HG03103 (cell line): ENCODE measurements around the gene TNFRSF13B.
"Not testable (repeated sequence)": the region's sequence is repeated elsewhere in the genome, so short reads cannot be mapped to it uniquely, and the experiment has no call there.

ENCODE experiments used
- ATAC-seq: cut with Tn5 transposase; IDR thresholded peaks from one replicate; pipeline ENCODE4 v1.9.1; 2021; ENCODE audit warnings: low read depth; ENCODE audit not compliant: unreplicated experiment

The TNFRSF13B gene

DNA sequence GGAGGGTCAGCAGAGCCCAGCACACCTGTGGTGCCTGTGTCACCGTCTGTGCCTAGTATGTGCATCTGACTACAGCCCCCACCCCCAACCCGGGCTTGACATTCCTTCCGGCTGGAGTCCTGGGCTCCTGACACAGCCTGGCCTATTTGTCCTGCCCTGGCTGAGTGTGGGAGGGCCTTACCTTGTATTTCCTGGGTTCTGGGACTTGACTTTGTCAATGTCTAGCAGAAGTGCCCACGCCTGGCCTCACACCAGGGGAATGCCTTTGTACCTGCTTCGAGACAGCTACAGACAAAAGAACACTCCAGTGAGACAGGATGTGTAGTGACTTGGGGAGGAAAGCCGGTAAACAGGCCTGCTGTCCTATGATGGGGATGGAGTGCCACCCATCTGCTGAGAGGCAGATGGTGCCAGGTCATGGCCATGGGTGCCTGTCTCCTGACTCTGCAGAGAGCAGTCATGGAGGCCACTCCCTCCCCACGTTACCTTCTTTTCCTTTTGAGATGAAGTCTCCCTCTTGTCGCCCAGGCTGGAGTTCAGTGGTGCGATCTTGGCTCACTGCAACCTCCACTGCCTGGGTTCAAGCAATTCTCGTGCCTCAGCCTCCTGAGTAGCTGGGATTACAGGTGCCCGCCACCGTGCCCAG is 42.8 kb downstream of the TNFRSF13B start:
- no peak for ATAC-seq

DNA sequence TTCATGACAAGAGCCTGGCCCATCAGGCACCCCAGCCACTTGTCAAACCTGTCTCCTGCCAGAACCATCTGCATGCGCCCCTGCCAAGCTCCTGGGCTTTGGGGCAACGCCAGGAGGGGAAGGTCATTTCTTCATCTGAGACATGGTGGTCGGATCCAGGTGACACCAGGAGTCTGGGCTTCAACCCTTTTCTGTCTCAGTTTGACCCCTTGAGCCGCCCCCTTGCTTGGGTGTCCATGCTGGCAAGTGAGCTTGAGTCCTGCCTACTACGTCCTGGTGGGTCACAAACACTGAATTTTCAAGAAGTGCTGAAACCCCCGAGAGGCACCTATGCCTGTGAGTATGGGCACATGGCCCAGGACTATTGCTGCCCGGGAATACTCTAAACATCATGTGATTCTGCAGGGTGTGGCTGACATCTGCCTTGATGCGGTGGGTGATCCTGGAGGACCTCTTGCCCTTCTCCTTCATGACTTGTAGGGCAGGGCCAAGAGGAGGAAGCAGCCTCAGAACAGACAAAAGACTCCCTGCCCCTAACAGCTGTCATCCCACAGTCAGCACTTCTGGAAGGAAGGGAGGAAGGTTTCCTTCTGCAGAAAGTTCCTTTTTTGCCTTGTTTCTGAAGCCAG is 43.4 kb downstream of the TNFRSF13B start:
- ATAC-seq = no peak

DNA sequence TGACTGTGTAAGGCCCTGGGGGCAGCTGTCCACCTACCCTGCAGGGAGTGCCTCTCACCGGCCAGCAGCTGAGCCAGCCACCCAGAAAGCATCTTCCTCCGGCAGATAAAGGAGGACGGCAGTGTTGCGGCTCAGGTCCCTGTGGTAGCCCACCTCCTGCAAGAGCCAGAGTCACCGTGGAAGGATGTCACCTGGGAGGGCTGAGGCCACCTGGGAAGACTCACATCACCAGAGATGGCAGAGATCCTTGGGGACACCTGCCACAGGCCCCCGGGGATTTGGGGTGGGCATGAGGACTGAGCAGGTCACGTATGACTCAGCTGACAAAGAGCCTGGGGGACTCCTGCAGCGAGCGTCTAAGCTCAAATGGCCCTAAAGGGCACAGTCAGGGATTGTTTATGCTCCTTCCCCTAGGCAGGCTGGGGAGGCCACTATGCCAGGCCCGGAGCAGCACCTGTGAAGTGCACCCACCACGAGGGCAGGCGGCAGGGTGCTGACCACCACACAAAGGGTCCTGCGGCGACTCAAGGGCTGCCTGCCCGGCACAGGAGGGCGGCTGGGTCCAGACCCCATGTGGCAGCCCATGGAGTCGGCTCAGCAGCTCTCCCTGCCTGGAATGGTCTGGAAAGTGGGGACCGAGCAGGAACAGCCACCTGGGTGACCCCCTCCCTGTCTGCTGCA is 44.1 kb downstream of the TNFRSF13B start:
- no peak for ATAC-seq

DNA sequence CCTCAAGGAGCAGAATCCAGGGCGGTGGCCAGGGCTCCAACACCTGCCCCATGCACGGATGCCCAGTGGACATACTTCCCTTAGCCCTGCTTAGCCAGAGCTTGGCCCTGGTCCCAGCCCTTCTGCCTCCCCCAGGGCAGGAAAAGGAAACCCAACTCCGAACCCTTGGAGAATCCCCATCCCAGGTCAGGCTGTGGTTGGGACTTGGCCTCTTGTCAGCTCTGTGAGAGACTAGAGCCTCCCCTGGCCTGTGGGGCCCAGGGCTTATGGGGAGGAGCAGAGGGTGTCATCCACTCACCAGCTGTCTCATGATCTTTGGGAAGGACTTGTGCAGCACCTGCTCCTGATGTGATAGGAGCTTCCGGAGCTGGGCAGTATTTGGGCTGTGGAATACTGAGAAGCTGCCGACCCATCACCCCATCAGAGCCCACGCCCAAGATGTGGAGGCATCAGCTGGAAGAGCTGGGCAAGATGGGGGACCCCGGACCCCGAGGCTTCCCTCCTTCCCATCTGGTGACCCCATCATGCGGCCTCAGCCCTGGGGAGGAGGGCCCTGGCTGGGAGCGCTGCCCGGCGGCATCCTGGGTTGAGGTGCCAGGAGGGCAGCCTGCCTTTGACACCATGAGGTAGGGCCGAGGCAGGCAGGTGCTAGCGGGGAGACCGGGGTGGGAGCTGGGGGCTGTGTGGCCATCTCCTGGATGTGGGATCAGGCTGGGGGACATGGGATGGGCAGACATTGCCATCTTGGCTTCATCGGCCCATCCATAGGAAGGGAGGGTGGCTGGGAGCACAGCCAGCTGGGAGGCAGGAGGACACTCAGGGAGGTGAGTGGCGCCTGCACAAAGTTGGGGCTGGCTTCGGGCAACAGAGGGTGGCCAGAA is 45.1 kb downstream of the TNFRSF13B start:
- ATAC-seq = no peak

DNA sequence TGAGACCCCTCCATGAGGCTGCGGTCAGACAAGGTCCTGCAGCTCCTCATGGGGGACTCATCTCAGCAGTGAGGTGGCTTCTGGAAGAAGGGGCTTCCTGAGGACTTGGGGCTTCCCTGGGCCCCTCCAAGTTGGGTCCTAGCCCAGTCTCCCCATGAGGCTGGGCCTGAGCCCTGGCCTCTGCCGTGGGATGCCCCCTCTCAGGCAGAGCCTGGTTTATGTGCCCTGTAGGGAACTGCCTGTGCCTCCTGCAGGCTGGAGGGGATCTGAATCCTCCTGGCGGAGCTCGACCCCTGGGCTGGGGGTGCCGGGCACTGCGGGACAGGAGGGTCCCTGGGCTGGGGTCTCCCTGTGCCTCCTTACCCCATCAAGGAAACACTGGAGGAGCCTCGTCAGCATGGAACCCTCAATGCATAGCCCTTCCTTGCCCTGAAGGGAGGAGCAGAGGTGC is 45.8 kb downstream of the TNFRSF13B start:
- ATAC-seq = no peak

DNA sequence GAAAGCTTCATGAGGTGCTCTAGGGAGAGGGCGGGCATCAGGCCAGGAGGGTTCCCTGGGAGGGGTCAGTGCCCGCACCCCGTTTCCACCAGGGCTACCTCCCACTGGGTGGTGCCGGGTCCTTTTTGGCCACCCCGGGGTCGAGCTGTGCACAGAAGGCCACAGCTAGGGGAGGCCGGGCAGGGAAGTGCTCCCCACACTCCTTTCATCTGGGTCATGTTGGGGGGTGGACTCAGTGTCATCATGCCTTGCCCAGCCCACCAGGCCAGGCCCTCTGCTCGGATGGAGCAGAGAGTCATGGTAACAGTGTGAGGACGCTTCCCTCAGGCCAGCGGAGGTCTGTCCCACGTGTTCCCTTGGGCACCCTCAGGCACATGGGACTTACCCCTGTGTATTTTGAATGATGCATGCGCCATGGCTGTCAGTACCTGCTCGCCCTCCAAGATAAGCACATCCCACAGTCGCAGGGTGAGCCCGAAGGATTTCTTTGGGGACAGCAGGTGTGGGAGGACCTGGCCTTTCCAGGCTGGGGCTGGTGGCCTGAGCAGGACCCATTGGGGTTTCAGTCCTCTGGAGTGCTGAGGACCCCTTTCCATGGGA is 46.4 kb downstream of the TNFRSF13B start:
- ATAC-seq = no peak

GRCh38 chr17:16924696-16925440 is 47.0 kb downstream of the TNFRSF13B start:
- ATAC-seq = no peak

DNA sequence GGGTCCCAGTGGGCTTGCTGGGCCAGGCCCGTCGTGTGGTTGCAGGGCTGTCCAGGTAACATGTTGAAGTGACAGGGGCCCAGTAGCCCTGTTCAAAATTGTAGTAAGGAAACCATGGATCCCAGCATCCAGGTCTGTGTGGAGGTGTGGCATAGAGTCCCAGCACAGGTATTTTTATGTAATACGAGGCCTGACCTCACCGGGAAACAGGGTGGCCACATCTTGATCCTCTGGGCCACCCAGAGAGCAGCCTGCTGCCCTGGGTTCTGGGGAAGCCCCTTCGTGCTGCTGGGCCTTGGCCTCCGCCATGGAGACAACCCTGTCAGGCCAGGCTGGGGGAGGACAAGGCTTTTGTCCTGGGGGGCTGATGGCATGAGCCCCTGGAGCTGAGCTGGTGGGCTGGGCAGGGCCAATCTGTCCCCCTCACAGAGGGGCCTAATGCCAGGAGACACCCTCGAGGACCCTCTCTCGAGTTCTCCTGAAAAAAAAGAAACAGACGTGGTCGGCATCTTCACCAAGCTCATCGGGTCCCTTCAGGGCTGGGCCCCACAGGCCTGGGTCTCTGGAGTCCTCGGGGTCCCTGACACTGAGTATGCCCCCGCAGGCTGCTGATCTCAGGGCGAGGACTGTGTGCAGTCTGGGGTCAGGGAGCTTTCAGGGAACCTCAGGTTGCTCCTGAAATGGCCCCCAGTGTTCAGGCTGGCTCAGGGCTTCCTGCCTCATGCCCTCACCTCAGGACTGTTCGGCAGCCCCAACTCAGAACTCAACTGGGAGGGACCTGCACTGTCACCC is 47.8 kb downstream of the TNFRSF13B start:
- ATAC-seq = no peak

DNA sequence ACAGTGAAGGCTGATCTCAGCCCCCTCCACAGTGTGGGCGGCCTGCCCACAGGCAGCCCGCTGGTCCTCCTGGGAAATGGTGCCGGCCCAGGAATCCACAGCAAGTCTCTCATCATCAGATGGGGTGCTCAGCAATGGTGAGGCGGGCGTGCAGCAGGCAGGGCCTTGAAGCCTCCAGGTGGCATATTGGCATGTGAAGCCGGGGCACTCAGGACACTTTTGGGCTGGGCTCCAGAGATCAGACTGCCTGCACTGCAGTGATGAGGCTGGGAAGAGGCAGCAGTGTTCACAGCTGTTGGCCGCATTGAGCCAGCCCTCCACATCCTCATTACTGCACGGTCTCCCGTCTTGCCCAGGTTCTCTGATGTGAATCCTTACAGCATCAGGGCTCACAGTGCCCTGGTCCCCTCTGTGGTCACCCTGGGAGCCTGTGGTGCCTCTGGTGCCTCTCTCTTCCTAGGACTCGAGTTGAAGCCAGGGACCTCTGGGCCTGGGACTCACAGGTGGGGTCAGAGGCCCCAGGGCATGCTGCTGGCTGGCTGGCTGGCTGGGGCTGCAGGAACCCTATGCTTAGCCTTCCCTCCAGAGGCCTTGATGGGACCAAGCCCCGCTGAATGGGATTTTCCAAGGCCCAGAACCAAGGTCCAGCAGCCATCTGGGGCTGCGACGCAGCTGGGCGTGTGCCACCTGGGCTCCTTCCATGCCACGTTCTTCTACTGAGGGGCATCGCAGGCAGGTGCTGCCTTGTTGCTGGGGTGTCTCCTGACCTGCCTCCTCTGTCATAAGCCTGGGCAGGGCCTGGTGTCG is 48.6 kb downstream of the TNFRSF13B start:
- ATAC-seq = no peak

DNA sequence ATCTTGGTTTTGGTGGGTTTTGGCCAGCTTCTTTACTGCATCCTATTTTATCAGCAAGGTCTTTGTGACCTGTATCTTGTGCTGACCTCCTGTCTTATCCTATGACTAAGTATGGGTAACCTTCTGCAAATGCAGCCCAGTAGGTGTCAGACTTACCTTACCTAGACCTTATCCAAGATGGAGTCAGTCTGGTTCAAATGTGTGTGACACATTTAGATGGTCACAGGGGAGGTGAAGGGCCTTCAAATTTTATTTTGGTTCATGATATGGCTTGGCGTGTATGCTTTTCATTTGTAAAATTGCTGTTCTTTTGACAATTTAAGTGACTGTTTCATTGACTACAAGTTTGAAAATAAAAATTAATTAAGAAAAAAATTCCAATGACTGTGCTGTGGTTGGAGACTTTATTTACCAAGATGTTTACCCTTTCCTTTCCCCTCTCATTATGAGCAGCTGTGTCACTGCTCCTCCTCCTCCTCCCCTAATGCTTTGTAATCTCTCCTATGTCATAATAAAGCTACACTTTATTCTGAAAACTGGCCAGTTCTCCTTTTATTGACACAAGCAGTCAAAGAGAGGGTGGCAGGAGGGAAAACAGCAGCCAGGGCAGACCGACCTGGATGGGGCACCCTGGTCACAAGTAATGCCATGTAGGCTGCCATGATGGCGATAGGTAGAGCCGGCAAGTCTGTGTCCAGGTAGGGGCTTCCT is 49.4 kb downstream of the TNFRSF13B start:
- ATAC-seq = no peak

DNA sequence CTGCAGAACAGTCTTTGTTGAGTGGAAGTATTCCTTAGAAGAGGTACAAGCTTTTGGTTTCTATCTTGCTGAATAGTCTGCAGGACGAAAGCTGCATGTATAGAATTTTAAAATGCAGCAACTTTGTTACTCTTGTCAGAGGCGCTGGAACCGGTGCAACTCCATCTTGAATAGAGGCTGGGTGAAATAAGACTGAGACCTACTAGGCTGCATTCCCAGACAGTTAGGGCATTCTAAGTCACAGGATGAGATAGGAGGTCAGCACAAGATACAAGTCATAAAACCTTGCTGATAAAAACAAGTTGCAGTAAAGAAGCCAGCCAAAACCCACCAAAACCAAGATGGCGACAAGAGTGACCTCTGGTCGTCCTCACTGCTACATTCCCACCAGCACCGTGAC is 50.5 kb downstream of the TNFRSF13B start:
- ATAC-seq = not testable (repeated sequence)

- no peak for ATAC-seq
These were observed 51.3 kb downstream of the TNFRSF13B start for GRCh38 chr17:16920628-16921020.

DNA sequence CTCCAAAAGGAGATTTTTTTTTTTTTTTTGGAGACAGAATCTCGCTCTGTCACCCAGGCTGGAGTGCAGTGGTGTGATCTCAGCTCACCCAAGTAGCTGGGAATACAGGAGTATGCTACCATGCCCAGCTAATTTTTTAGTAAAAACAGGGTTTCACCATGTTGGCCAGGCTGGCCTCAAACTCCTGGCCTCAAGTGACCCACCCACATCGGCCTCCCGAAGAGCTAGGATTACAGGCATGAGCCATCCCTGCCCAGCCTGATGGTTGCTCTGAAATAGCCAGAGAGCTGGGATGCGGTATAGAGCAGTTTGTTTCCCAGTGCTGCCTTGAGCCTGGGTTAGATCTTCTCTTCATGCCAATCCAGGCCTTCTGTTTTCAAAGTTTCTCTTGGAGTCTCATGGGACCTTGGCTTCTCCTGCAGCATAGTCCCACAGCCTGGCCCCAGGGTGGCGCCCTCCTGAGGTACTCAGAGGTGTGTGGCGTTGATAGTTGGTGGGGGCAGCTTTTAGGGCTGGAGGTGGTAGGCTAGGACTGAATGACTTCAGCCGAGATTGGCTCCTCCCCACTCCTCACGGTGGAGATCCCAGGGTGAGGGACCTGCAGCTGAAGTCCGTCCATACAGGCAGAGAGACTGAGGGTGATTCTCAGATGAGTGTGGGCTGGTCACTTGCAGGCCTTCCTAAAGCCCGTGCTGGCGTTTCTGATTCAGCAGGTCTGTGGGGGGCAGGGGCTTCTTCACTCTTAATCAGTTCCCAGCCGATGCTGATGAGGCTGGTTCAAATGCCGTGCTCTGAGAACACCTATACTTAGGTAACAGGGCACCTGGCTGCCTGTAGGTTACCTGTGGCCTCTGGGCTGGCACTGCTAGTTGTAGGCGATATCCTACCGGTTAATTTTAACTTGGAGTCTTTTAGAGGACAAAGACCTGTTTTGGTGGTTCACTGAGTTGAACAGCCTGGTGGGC is 52.0 kb downstream of the TNFRSF13B start:
- ATAC-seq = no peak

- ATAC-seq = no peak
These were observed 53.5 kb downstream of the TNFRSF13B start for GRCh38 chr17:16918443-16918842.

- no peak for ATAC-seq
These were observed 54.1 kb downstream of the TNFRSF13B start for GRCh38 chr17:16917671-16918394.

DNA sequence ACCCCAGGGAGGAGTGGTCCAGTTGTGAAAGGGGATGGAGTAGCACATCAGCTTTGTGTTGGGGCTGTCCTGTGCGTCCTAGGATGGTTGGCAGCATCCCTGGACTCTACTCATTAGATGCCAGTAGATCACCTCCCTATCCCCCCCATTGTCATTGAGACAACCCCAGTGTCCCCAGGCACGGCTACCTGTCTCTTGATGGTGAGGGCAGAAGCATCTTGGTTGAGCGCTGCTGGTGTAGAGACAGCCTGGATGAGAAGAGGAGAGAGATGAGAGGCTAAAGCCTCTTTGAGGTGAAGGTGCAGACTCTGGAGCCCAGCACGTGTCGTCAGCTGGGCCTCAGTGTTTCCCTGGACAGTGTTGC is 55.4 kb downstream of the TNFRSF13B start:
- no peak for ATAC-seq
